C4-2B (cell line): ENCODE data around the gene ANTKMT.

ENCODE experiments used
- H3K27ac ChIP-seq: fragments of 450-650 bp; 2 replicates; pipeline ENCODE4 v1.5.1; 2017
- ZFX ChIP-seq: fragments of 450-650 bp; IDR thresholded peaks from 2 replicates; pipeline ENCODE4 v1.6.1; 2017
- TF ChIP-seq, protein P1 (sequence below): fragments of 450-650 bp; conservative IDR thresholded peaks from 2 replicates; pipeline ENCODE4 v1.5.1; 2017; ENCODE audit warnings: mild to moderate bottlenecking

ANTKMT gene

DNA sequence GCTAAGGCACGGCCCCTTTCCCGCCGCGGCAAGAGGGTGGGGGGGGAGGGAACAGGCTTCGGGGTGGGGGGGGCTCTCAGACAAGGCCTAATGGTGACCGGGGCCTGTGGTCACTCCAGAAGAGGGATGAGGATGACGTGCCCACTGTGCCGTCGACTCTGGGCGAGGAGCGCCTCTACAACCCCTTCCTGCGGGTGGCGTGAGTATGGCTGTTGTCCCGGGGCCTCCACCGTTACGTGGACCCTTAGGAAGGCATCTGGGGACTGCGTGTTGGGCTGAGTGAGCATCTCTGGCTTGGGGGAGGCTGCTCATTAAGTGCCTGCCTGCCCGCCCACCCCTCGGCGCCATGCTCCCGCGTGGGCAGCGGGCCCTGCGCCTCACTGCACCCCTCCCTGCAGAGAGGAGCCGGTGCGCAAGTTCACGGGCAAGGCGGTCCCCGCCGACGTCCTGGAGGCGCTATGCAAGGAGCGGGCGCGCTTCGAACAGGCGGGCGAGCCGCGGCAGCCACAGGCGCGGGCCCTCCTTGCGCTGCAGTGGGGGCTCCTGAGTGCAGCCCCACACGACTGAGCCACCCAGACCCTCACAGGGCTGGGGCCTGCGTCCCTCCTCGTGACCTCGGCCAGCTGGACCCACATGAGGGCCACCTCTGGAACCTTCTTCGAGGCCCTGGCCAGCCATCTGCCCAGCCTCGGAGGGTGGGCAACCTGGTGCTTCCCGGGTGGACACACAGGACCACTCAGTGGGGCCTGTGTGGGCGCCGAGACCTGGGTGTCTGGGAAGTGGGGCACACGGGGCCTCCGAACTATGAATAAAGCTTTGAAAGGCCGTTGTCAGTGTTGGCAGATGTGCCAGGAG, 8.2 kb downstream of the ANTKMT start:
- H3K27ac ChIP-seq: peak overlapping the region; percentile 100
- TF ChIP-seq, protein P1, sequence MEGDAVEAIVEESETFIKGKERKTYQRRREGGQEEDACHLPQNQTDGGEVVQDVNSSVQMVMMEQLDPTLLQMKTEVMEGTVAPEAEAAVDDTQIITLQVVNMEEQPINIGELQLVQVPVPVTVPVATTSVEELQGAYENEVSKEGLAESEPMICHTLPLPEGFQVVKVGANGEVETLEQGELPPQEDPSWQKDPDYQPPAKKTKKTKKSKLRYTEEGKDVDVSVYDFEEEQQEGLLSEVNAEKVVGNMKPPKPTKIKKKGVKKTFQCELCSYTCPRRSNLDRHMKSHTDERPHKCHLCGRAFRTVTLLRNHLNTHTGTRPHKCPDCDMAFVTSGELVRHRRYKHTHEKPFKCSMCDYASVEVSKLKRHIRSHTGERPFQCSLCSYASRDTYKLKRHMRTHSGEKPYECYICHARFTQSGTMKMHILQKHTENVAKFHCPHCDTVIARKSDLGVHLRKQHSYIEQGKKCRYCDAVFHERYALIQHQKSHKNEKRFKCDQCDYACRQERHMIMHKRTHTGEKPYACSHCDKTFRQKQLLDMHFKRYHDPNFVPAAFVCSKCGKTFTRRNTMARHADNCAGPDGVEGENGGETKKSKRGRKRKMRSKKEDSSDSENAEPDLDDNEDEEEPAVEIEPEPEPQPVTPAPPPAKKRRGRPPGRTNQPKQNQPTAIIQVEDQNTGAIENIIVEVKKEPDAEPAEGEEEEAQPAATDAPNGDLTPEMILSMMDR: no peak; the same call in 1 of the 2 replicates
- no peak for TF ChIP-seq ZFX

DNA sequence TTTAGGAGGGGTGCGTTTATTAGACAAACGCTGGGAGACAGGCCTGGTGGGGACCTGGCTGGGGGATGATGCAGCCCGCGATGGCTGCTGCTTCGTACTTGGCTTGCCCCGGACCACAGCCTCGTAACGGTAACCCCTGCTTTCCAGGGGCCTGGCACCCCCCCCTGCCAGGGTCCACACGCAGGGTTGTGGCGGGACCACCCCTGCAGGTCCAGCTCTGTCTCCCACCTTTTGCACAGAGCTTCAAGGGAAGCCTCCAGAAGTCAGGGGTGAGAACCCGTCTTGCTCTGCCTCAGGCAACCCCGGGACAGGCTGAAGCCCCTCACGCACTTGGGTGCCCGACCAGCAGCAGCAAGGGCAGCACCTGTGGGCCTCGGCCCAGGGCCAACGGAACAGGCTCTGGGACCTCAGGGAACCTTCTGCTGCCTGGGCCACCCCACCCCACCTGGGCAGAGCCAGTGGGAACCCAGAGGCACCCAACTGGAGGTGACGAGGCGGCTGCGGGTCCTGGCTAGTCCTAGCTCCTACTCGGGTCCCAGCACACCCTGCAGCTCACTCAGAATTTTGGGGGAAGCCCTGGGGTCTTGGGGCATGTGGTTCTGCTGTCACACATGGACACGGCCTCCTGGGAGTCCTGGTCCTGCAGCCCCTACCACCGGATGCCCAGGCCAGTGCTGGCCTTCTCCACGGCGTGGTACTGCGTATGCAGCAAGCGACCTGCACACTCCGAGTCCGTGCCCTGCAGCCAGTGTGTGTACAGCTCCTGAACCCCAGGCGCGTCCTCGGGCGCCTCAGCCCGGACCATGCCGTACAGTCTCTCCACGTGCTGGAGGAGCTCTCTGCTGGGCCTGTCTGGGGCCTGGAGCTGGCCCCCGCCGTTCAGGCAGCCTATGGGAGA, 9.1 kb downstream of the ANTKMT start:
- H3K27ac ChIP-seq: peak overlapping the region; percentile 100
- TF ChIP-seq, protein P1: no peak
- no peak for TF ChIP-seq ZFX

DNA sequence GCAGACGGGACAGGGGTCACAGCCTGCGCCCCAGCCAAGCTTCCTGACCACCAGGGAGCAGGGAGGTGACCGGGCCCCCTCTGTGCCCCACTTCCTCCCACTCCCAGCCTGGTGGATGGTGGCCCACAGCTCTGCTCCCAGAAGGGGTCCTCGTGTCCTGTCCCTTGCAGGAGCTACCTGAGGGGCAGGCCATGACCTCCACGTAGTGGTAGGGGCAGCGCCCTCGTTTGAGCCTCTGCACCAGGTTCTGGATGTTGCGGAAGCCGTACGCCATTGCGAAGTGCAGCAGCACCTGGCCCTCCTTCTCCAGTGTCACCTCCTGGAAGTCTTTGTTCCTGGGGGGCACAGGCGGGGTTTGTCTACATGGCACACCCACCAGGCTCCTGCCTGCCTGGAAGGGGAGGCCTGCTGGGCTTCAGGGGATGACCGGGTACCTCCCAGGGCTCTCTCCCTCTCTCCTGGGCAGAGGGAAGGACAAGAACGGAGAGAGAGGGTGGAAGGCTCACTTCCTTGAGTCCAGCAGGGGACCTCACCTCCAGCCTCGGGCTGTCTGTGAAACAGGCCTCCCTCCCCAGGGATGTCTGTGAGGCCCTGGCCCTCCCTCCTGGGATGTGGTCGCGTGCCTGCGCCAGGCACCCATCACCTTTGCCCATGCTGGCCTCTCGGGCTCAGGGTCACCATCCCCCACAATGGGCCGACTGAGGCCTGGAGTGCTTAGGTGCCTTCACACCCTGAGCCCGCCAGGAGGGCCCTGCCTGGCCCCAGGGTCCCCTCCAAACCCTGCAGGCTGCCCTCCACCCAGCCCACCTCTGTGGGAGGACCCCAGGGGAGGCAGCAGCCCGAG, 9.9 kb downstream of the ANTKMT start:
- TF ChIP-seq, protein P1: no peak
- TF ChIP-seq ZFX: no peak
- H3K27ac ChIP-seq: no peak overlapping the region; the same call in 1 of the 2 replicates

DNA sequence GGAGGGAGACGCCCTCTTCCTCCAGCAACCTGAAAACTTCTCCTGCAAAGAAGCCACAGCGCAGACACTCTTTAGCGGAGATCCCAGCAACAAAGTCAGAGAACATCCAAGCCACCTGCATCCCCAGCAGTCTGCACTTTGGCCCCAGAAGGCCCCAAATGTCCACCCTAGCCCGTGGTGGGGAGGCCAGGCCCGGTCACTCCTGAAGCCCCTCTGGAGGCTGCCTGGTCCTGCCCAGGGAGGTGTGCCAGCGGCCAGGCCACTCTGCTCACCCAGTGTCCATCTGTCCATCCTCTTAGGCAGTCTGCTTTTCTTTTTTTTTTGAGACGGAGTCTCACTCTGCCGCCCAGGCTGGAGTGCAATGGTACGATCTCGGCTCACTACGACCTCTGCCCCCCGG, 11.4 kb downstream of the ANTKMT start:
- no peak overlapping the region for H3K27ac ChIP-seq

DNA sequence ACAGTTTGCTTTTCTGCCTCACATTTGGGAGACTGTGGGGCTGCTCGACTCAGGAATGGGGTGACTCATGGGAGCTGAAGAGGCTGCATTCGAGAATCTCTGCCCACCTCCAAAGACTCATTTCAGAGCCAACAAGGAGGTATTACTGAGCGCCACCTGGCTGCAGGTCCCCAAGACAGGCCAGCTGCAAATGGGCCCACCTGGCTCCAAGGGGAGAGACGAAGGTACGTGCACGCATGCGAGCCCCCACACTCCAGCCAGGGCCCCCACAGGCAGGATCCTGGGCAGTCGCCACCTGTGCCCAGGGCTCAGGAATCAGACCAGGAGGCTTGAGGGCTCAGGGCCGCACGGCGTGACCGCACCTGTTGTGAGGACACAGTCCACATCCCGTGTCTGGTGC, 12.0 kb downstream of the ANTKMT start:
- H3K27ac ChIP-seq: no peak overlapping the region
- TF ChIP-seq, protein P1: no peak; the same call in 1 of the 2 replicates
- no peak for TF ChIP-seq ZFX

More for the DNA sequence above, 11.4 kb downstream of the ANTKMT start:
- TF ChIP-seq, protein P1: no peak
- no peak for TF ChIP-seq ZFX

DNA sequence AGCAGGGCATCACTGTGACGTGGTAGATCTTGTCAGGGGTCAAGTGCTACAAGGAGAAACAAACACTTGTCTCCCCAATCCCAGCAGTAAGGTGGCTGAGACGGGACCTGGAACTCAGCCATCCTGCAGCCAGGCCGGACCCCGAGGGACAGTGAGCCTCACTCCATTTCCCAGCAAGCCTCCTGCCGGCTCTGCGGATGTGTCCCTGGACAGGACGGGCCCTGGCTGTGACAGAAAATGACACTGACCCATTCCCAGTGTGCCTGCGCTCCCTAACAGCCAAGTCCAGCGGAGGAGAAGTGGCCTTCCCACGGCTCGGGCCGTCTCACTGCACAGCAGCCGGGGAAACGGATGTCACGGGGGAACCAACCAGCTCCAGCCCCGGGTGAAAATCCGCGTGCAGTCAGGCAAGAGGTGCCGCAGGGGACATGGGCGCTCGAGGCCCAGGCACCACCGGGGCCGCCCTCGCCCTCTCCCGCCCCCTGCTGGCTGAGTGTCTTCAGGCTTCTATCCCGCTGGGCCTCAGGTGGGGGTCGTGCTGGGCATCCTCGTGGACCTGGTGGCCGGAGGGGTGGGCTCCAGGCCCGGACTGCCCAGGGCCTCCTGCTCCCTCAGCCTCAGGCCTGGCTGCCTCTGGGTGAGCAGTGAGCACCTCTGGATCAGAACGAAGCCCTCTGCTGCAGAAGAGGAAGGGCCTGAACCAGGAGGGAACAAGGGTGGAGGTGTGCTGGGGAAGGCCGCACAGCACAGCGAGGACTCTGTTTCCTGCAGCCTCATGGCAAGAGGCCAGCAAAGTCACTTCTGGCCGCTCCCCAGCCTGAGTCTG, 12.6 kb downstream of the ANTKMT start:
- TF ChIP-seq, protein P1: no peak
- no peak for TF ChIP-seq ZFX
- H3K27ac ChIP-seq: no peak overlapping the region
